Neural progenitor cell (in vitro differentiated cells): Measurements from ENCODE around the gene C9orf57. TPM values are rescaled to one million over a fixed set of nuclear protein-coding genes. Genes with fewer than 3 reads are reported as not detected.

Experiments
- DNase-seq: peaks from one replicate; pipeline ENCODE4 v3.0.0-alpha.2; 2016; ENCODE audit warnings: low spot score
- H2AFZ ChIP-seq: fragments of 200-600 bp; sonication (generic); replicated peaks from 2 replicates; pipeline ENCODE4 v1.6.1; 2016; ENCODE audit warnings: antibody characterized with exemption
- H3F3A ChIP-seq: fragments of 200-600 bp; sonication (generic); 2 replicates; pipeline ENCODE4 v1.6.1; 2016; ENCODE audit warnings: antibody characterized with exemption, low read depth
- H3K27ac ChIP-seq: fragments of 200-600 bp; sonication (generic); 2 replicates; pipeline ENCODE4 v1.5.1; 2016; ENCODE audit warnings: mild to moderate bottlenecking
- H3K27me3 ChIP-seq: fragments of 200-600 bp; sonication (generic); 2 replicates; pipeline ENCODE4 v1.6.1; 2016; ENCODE audit warnings: mild to moderate bottlenecking, moderate library complexity
- H3K36me3 ChIP-seq: fragments of 200-600 bp; sonication (generic); 2 replicates; pipeline ENCODE4 v1.5.1; 2016
- H3K4me1 ChIP-seq: fragments of 200-600 bp; sonication (generic); 2 replicates; pipeline ENCODE4 v1.6.1; 2016; ENCODE audit warnings: mixed run types
- H3K4me2 ChIP-seq: fragments of 200-600 bp; sonication (generic); 2 replicates; pipeline ENCODE4 v1.6.1; 2016
- H3K4me3 ChIP-seq: fragments of 200-600 bp; sonication (generic); 2 replicates; pipeline ENCODE4 v1.5.1; 2016
- H3K79me2 ChIP-seq: fragments of 200-600 bp; sonication (generic); 2 replicates; pipeline ENCODE4 v1.6.1; 2016; ENCODE audit warnings: low read depth
- H3K9ac ChIP-seq: fragments of 200-600 bp; sonication (generic); 2 replicates; pipeline ENCODE4 v1.6.1; 2016
- H3K9me3 ChIP-seq: fragments of 200-600 bp; sonication (generic); 2 replicates; pipeline ENCODE4 v1.5.1; 2016; ENCODE audit warnings: low read depth
- H4K20me1 ChIP-seq: fragments of 200-600 bp; sonication (generic); 2 replicates; pipeline ENCODE4 v1.6.1; 2016; ENCODE audit warnings: low read depth
- H3K27ac Mint-ChIP-seq: 3 replicates; pipeline ENCODE4 v1.8.0; 2021; ENCODE audit warnings: mixed read lengths
- H3K27me3 Mint-ChIP-seq: 2 replicates; pipeline ENCODE4 v1.8.0; 2022; ENCODE audit warnings: low read depth, mild to moderate bottlenecking, inconsistent platforms, moderate library complexity, mixed read lengths; ENCODE audit not compliant: insufficient read depth
- H3K36me3 Mint-ChIP-seq: 3 replicates; pipeline ENCODE4 v1.8.0; 2021; ENCODE audit warnings: mixed read lengths
- H3K4me1 Mint-ChIP-seq: 3 replicates; pipeline ENCODE4 v1.8.0; 2021; ENCODE audit warnings: mixed read lengths
- H3K4me3 Mint-ChIP-seq: 3 replicates; pipeline ENCODE4 v1.8.0; 2021; ENCODE audit warnings: mild to moderate bottlenecking, moderate library complexity, mixed read lengths
- H3K9me3 Mint-ChIP-seq: 3 replicates; pipeline ENCODE4 v1.8.0; 2020; ENCODE audit warnings: mixed read lengths
- CTCF ChIP-seq: fragments of 200-600 bp; sonication (generic); IDR thresholded peaks from 2 replicates; pipeline ENCODE4 v1.5.1; 2017; ENCODE audit warnings: antibody characterized with exemption, mild to moderate bottlenecking
- EZH2 ChIP-seq: fragments of 200-600 bp; sonication (generic); IDR thresholded peaks from 2 replicates; pipeline ENCODE4 v1.6.1; 2017; ENCODE audit warnings: antibody characterized with exemption, mild to moderate bottlenecking, moderate library complexity
- EZH2phosphoT487 ChIP-seq: fragments of 200-600 bp; sonication (generic); IDR thresholded peaks from 2 replicates; pipeline ENCODE4 v1.6.1; 2017; ENCODE audit warnings: antibody characterized with exemption
- total RNA-seq: library from RNA; depleted of rRNA; stranded (reverse); fragments of >200 nt; gene quantifications from 2 replicates; pipeline ENCODE4 v1.2.3, GENCODE V29; 2015; ENCODE audit warnings: low replicate concordance

The C9orf57 gene
- total RNA-seq, 1 donor from 2014 or later: not detected

GRCh38 chr9:72025906-72026305, 34.5 kb downstream of the C9orf57 start:
- Histone ChIP-seq H2AFZ (no peak overlapping the region), H3K9me3 (no peaks in the 10 kb centered on the region), H3K79me2 (no peaks in the 10 kb centered on the region), H3K9ac (no peak overlapping the region), H4K20me1 (no peaks in the 10 kb centered on the region), H3K27me3 (no peaks in the 10 kb centered on the region), H3K36me3 (no peaks in the 10 kb centered on the region), H3K27ac (no peak overlapping the region), H3K4me3 (no peak overlapping the region), H3K4me2 (no peak overlapping the region), H3F3A (no peaks in the 10 kb centered on the region), H3K4me1 (peaks cover 3% of the 10 kb centered on the region)
- no peak overlapping the region for H3K4me3 Mint-ChIP-seq
- H3K9me3 Mint-ChIP-seq: peaks cover 6% of the 10 kb centered on the region
- no peak overlapping the region for H3K27ac Mint-ChIP-seq
- no peaks in the 10 kb centered on the region for H3K36me3 Mint-ChIP-seq
- TF ChIP-seq EZH2 (no peak), EZH2phosphoT487 (no peak), CTCF (no peak)
- peaks cover 9% of the 10 kb centered on the region for H3K4me1 Mint-ChIP-seq
- DNase-seq: no peak
- no peaks in the 10 kb centered on the region for H3K27me3 Mint-ChIP-seq

GRCh38 chr9:72023596-72023995, 36.8 kb downstream of the C9orf57 start:
- no peak overlapping the region for H3K4me3 ChIP-seq
- Mint-ChIP-seq H3K9me3 (no peaks in the 10 kb centered on the region), H3K4me1 (peaks cover 9% of the 10 kb centered on the region), H3K4me3 (no peak overlapping the region), H3K27ac (no peak overlapping the region), H3K27me3 (no peaks in the 10 kb centered on the region), H3K36me3 (no peaks in the 10 kb centered on the region)
- H3K79me2 ChIP-seq: no peaks in the 10 kb centered on the region
- no peaks in the 10 kb centered on the region for H3K36me3 ChIP-seq
- H3K4me1 ChIP-seq: peaks cover 9% of the 10 kb centered on the region
- H3K9ac ChIP-seq: no peak overlapping the region
- no peaks in the 10 kb centered on the region for H3K9me3 ChIP-seq
- no peak for DNase-seq
- no peaks in the 10 kb centered on the region for H3K27me3 ChIP-seq
- TF ChIP-seq EZH2 (no peak), EZH2phosphoT487 (no peak), CTCF (no peak)
- H2AFZ ChIP-seq: no peak overlapping the region
- H3F3A ChIP-seq: no peaks in the 10 kb centered on the region
- H3K4me2 ChIP-seq: no peak overlapping the region
- no peak overlapping the region for H3K27ac ChIP-seq
- no peaks in the 10 kb centered on the region for H4K20me1 ChIP-seq

GRCh38 chr9:72022841-72023240, 37.6 kb downstream of the C9orf57 start:
- H3K4me1 Mint-ChIP-seq: peaks cover 9% of the 10 kb centered on the region
- H3K36me3 Mint-ChIP-seq: no peaks in the 10 kb centered on the region
- no peak overlapping the region for H3K4me2 ChIP-seq

More at GRCh38 chr9:72022841-72023240, 37.6 kb downstream of the C9orf57 start:
- H3K4me3 Mint-ChIP-seq: no peak overlapping the region
- Histone ChIP-seq H2AFZ (no peak overlapping the region), H4K20me1 (no peaks in the 10 kb centered on the region), H3K79me2 (no peaks in the 10 kb centered on the region), H3K27ac (no peak overlapping the region), H3F3A (no peaks in the 10 kb centered on the region), H3K27me3 (no peaks in the 10 kb centered on the region), H3K9me3 (no peaks in the 10 kb centered on the region), H3K4me1 (peaks cover 9% of the 10 kb centered on the region), H3K4me3 (no peak overlapping the region), H3K36me3 (no peaks in the 10 kb centered on the region), H3K9ac (no peak overlapping the region)
- H3K27ac Mint-ChIP-seq: no peak overlapping the region
- no peaks in the 10 kb centered on the region for H3K27me3 Mint-ChIP-seq
- DNase-seq: no peak
- TF ChIP-seq EZH2 (no peak), EZH2phosphoT487 (no peak), CTCF (no peak)
- H3K9me3 Mint-ChIP-seq: no peaks in the 10 kb centered on the region
